K562 (cell line): ENCODE results near the gene SRSF1. TPM values are rescaled to one million over a fixed set of nuclear protein-coding genes. Genes with fewer than 3 reads are reported as not detected.
A peak's percentile ranks its signal among the peaks of the same experiment; 100 is the strongest.

Source experiments
- C11orf30 ChIP-seq: fragments of 450-650 bp; IDR thresholded peaks from 2 replicates; pipeline ENCODE4 v1.6.1; 2016; ENCODE audit warnings: low read depth, mild to moderate bottlenecking
- CEBPG ChIP-seq, 3 experiments: fragments of 200-800 bp in 1 of 3; sonication (Bioruptor generic) in 1 of 3; sonication (generic) in 1 of 3; formaldehyde crosslinking in 1 of 3; IDR thresholded peaks in 2 of 3; conservative IDR thresholded peaks in 1 of 3; 2 replicates each; pipeline versions ENCODE4 v1.6.1 to v1.8.0; 2016 to 2022; ENCODE audit warnings: missing compliant biosample characterization in 2 of 3, missing genetic modification characterization in 2 of 3, mild to moderate bottlenecking in 1 of 3, missing genetic modification reagents in 1 of 3
- GMEB1 ChIP-seq: fragments of 250-450 bp; sonication (Bioruptor Pico); IDR thresholded peaks from 2 replicates; pipeline ENCODE4 v1.4.0; 2020; ENCODE audit warnings: mild to moderate bottlenecking
- MAFF ChIP-seq: IDR thresholded peaks from 2 replicates; pipeline ENCODE4 v1.6.1; 2012; ENCODE audit warnings: low read length, improper control_type of control experiment
- MAFG ChIP-seq: fragments of 450-650 bp; conservative IDR thresholded peaks from 2 replicates; pipeline ENCODE4 v1.6.1; 2016; ENCODE audit warnings: missing genetic modification characterization, missing compliant biosample characterization
- NCOA2 ChIP-seq, 2 experiments: fragments of 450-650 bp; IDR thresholded peaks; 2 replicates each; pipeline ENCODE4 v1.6.1; 2018; ENCODE audit warnings: mild to moderate bottlenecking in 2 of 2, moderate library complexity in 1 of 2; ENCODE audit not compliant: partially characterized antibody in 2 of 2
- PHB2 ChIP-seq: fragments of 450-650 bp; IDR thresholded peaks from 2 replicates; pipeline ENCODE4 v1.6.1; 2017; ENCODE audit warnings: low read depth
- POLR2A ChIP-seq: fragments of 450-650 bp; conservative IDR thresholded peaks from 2 replicates; pipeline ENCODE4 v1.6.1; 2016
- POLR2AphosphoS2 ChIP-seq: IDR thresholded peaks from 2 replicates; pipeline ENCODE4 v1.6.1; 2012; ENCODE audit warnings: low read length, improper control_type of control experiment
- POLR2G ChIP-seq: fragments of 200-400 bp; formaldehyde crosslinking; IDR thresholded peaks from 2 replicates; pipeline ENCODE4 v1.6.1; 2017; ENCODE audit warnings: low read depth, mild to moderate bottlenecking, antibody characterized with exemption, low read length, moderate library complexity
- RBM25 ChIP-seq: fragments of 200-400 bp; formaldehyde crosslinking; IDR thresholded peaks from 2 replicates; pipeline ENCODE4 v1.6.1; 2018; ENCODE audit warnings: low read length, low read depth, moderate library complexity; ENCODE audit not compliant: severe bottlenecking
- SUPT5H ChIP-seq: fragments of 450-650 bp; IDR thresholded peaks from 2 replicates; pipeline ENCODE4 v1.6.1; 2016
- TEAD4 ChIP-seq, 2 experiments: sonication (generic) in 1 of 2; formaldehyde crosslinking in 1 of 2; IDR thresholded peaks; 2 replicates each; pipeline versions ENCODE4 v1.6.1 to v1.8.0; 2012 to 2022; ENCODE audit warnings: borderline replicate concordance in 1 of 2, inconsistent platforms in 1 of 2, low read length in 1 of 2, mild to moderate bottlenecking in 1 of 2, missing genetic modification reagents in 1 of 2
- THRB ChIP-seq: fragments of 450-650 bp; formaldehyde crosslinking; conservative IDR thresholded peaks from 2 replicates; pipeline ENCODE4 v1.4.0; 2022; ENCODE audit warnings: mild to moderate bottlenecking, missing genetic modification characterization
- ZNF175 ChIP-seq: fragments of 200-800 bp; sonication (Bioruptor generic); IDR thresholded peaks from 2 replicates; pipeline ENCODE4 v1.6.1; 2016; ENCODE audit warnings: low read depth, mild to moderate bottlenecking, missing genetic modification characterization, missing compliant biosample characterization
- ZNF212 ChIP-seq: fragments of 450-650 bp; formaldehyde crosslinking; IDR thresholded peaks from 2 replicates; pipeline ENCODE4 v1.4.0; 2020; ENCODE audit warnings: mild to moderate bottlenecking
- polyA plus RNA-seq, 8 experiments: library from polyadenylated mRNA; depleted of rRNA in 4 of 8; stranded (reverse) in 5 of 8; unstranded in 3 of 8; fragments of >200 nt; fragmentation: Nextera tagmentation in 2 of 8; fragmentation: Illumina TruSeq in 1 of 8; extraction: Ambion mirVana in 2 of 8; extraction: Trizol in 1 of 8; gene quantifications; 2 replicates each; pipeline versions ENCODE4 v1.2.1 to v1.2.3, GENCODE V29; 2011 to 2014; ENCODE audit warnings: inconsistent platforms in 1 of 8, missing spikeins in 1 of 8
- total RNA-seq, 7 experiments: library from RNA; depleted of rRNA in 6 of 7; stranded (reverse); fragments of >200 nt in 6 of 7; fragmentation: Illumina TruSeq in 2 of 7; extraction: Trizol in 2 of 7; gene quantifications; 2 replicates each; pipeline versions ENCODE4 v1.2.1 to v1.2.3, GENCODE V29; 2011 to 2021; ENCODE audit warnings: low replicate concordance in 1 of 7
- TF ChIP-seq, protein P1 (sequence below): fragments of 250-450 bp; sonication (Bioruptor Pico); IDR thresholded peaks from 2 replicates; pipeline ENCODE4 v1.9.0; 2021; ENCODE audit warnings: mild to moderate bottlenecking, inconsistent platforms

The SRSF1 gene
- total and polyA plus RNA-seq, 9 of the 15 experiments (the other 6 are each of a cell fraction or from before 2014, with no cell fraction given) = 77.8 to 559 (median 442) TPM

- no peak for TF ChIP-seq GMEB1 (CRISPR knock-in tag)
- no peak for TF ChIP-seq THRB (CRISPR knock-in tag)
- TF ChIP-seq TEAD4 (IDR thresholded peaks at IDR 0.05; ENCODE audit: low read length) = no peak
- no peak for TF ChIP-seq TEAD4 (CRISPR knock-in tag; IDR thresholded peaks at IDR 0.05; ENCODE audit: borderline replicate concordance)
- peak; percentile 37; the same call in 1 of the 2 replicates for TF ChIP-seq MAFG (tag)
- TF ChIP-seq ZNF175 (CRISPR knock-in tag) = no peak
- no peak for TF ChIP-seq PHB2
- 0 out of 2 replicates have a peak, but pooled peaks have one; percentile 66 for TF ChIP-seq SUPT5H
- TF ChIP-seq RBM25 = no peak
- peak; percentile 36; the same call in 1 of the 2 replicates for TF ChIP-seq MAFF
- no peak for TF ChIP-seq CEBPG (CRISPR knock-in tag; IDR thresholded peaks at IDR 0.05)
- TF ChIP-seq CEBPG (tag; conservative IDR thresholded peaks at IDR 0.05 in 1 of 2, IDR thresholded peaks at IDR 0.05 in 1 of 2) = no peak
- TF ChIP-seq C11orf30 = peak; percentile 72
- no peak for TF ChIP-seq ZNF212
- 0 out of 2 replicates have a peak, but pooled peaks have one; percentile 43 for TF ChIP-seq POLR2G
- TF ChIP-seq POLR2AphosphoS2 = peak; percentile 82; the same call in 1 of the 2 replicates
- TF ChIP-seq POLR2A = peak; percentile 69; the same call in 1 of the 2 replicates
- TF ChIP-seq, protein P1, sequence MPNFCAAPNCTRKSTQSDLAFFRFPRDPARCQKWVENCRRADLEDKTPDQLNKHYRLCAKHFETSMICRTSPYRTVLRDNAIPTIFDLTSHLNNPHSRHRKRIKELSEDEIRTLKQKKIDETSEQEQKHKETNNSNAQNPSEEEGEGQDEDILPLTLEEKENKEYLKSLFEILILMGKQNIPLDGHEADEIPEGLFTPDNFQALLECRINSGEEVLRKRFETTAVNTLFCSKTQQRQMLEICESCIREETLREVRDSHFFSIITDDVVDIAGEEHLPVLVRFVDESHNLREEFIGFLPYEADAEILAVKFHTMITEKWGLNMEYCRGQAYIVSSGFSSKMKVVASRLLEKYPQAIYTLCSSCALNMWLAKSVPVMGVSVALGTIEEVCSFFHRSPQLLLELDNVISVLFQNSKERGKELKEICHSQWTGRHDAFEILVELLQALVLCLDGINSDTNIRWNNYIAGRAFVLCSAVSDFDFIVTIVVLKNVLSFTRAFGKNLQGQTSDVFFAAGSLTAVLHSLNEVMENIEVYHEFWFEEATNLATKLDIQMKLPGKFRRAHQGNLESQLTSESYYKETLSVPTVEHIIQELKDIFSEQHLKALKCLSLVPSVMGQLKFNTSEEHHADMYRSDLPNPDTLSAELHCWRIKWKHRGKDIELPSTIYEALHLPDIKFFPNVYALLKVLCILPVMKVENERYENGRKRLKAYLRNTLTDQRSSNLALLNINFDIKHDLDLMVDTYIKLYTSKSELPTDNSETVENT (CRISPR knock-in tag) = no peak
- TF ChIP-seq NCOA2 (IDR thresholded peaks at IDR 0.05; ENCODE audit: partially characterized antibody in 2 of 2) = no peak
These were observed 9.8 kb downstream of the SRSF1 start (continued) for GRCh38 chr17:57997085-57997809.
